Measurements from ENCODE around the gene SMC4. TPM values are rescaled to one million over a fixed set of nuclear protein-coding genes. Genes with fewer than 3 reads are reported as not detected.

The SMC4 gene
- total RNA-seq, 1 donor from 2014 or later: 34.1 TPM

- H3K4me3 ChIP-seq (ENCODE audit: insufficient read depth, low read depth, low read length): peak overlapping the region; percentile 97
- H3K9ac ChIP-seq (ENCODE audit: low read length): peak overlapping the region; percentile 96
- H3K27me3 ChIP-seq (ENCODE audit: insufficient read depth, low read length): no peaks in the 10 kb centered on the region
- TF ChIP-seq, protein P1, sequence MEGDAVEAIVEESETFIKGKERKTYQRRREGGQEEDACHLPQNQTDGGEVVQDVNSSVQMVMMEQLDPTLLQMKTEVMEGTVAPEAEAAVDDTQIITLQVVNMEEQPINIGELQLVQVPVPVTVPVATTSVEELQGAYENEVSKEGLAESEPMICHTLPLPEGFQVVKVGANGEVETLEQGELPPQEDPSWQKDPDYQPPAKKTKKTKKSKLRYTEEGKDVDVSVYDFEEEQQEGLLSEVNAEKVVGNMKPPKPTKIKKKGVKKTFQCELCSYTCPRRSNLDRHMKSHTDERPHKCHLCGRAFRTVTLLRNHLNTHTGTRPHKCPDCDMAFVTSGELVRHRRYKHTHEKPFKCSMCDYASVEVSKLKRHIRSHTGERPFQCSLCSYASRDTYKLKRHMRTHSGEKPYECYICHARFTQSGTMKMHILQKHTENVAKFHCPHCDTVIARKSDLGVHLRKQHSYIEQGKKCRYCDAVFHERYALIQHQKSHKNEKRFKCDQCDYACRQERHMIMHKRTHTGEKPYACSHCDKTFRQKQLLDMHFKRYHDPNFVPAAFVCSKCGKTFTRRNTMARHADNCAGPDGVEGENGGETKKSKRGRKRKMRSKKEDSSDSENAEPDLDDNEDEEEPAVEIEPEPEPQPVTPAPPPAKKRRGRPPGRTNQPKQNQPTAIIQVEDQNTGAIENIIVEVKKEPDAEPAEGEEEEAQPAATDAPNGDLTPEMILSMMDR (IDR thresholded peaks at IDR 0.05; ENCODE audit: insufficient read depth, low read depth, low read length): no peak
- no peak for TF ChIP-seq EZH2 (IDR thresholded peaks at IDR 0.05; ENCODE audit: insufficient read depth, low read length)
- Mint-ChIP-seq H3K36me3 (ENCODE audit: low read depth, unreplicated experiment) (peaks cover 1% of the 10 kb centered on the region), H3K4me3 (ENCODE audit: unreplicated experiment) (peak overlapping the region; percentile 97), H3K27me3 (ENCODE audit: low read depth, unreplicated experiment) (no peaks in the 10 kb centered on the region), H3K9me3 (ENCODE audit: unreplicated experiment) (no peaks in the 10 kb centered on the region), H3K27ac (ENCODE audit: unreplicated experiment) (peak overlapping the region; percentile 98), H3K4me1 (ENCODE audit: low read depth, unreplicated experiment) (peaks cover 10% of the 10 kb centered on the region)
- peak overlapping the region; percentile 94 for H3K4me2 ChIP-seq (ENCODE audit: low read length)
- peak overlapping the region; percentile 92 for H3K27ac ChIP-seq (ENCODE audit: low read depth, low read length)
- FAIRE-seq (no peak), DNase-seq (ENCODE audit: low read depth) (peak; percentile 78)
- peaks cover 14% of the 10 kb centered on the region for H4K20me1 ChIP-seq (ENCODE audit: insufficient read depth, low read length)
- no peak overlapping the region for H2AFZ ChIP-seq (ENCODE audit: low read depth, low read length)
- peaks cover 8% of the 10 kb centered on the region for H3K4me1 ChIP-seq (ENCODE audit: insufficient read depth, low read length)
- H3K36me3 ChIP-seq (ENCODE audit: insufficient read depth, low read length): peaks cover 3% of the 10 kb centered on the region
- no peaks in the 10 kb centered on the region for H3K9me3 ChIP-seq (ENCODE audit: insufficient read depth, low read depth, low read length)
- peaks cover 96% of the 10 kb centered on the region for H3K79me2 ChIP-seq (ENCODE audit: insufficient read depth, low read length)
These were observed 2.0 kb downstream of the SMC4 start for GRCh38 chr3:160401291-160402095.

- FAIRE-seq (no peak), DNase-seq (ENCODE audit: low read depth) (no peak)
- Histone ChIP-seq H4K20me1 (ENCODE audit: insufficient read depth, low read length) (peaks cover 14% of the 10 kb centered on the region), H3K9me3 (ENCODE audit: insufficient read depth, low read depth, low read length) (no peaks in the 10 kb centered on the region), H3K4me3 (ENCODE audit: insufficient read depth, low read depth, low read length) (peak overlapping the region; percentile 97), H3K27ac (ENCODE audit: low read depth, low read length) (peak overlapping the region; percentile 92), H3K4me1 (ENCODE audit: insufficient read depth, low read length) (peaks cover 8% of the 10 kb centered on the region), H3K9ac (ENCODE audit: low read length) (peak overlapping the region; percentile 96), H2AFZ (ENCODE audit: low read depth, low read length) (no peak overlapping the region), H3K4me2 (ENCODE audit: low read length) (peak overlapping the region; percentile 94), H3K27me3 (ENCODE audit: insufficient read depth, low read length) (no peaks in the 10 kb centered on the region), H3K36me3 (ENCODE audit: insufficient read depth, low read length) (peaks cover 9% of the 10 kb centered on the region), H3K79me2 (ENCODE audit: insufficient read depth, low read length) (peaks cover 96% of the 10 kb centered on the region)
- Mint-ChIP-seq H3K36me3 (ENCODE audit: low read depth, unreplicated experiment) (peaks cover 1% of the 10 kb centered on the region), H3K9me3 (ENCODE audit: unreplicated experiment) (no peaks in the 10 kb centered on the region), H3K27ac (ENCODE audit: unreplicated experiment) (peak overlapping the region; percentile 64), H3K4me3 (ENCODE audit: unreplicated experiment) (peak overlapping the region; percentile 97), H3K27me3 (ENCODE audit: low read depth, unreplicated experiment) (no peaks in the 10 kb centered on the region), H3K4me1 (ENCODE audit: low read depth, unreplicated experiment) (peaks cover 10% of the 10 kb centered on the region)
- TF ChIP-seq, protein P1 (IDR thresholded peaks at IDR 0.05; ENCODE audit: insufficient read depth, low read depth, low read length): no peak
- no peak for TF ChIP-seq EZH2 (IDR thresholded peaks at IDR 0.05; ENCODE audit: insufficient read depth, low read length)
These were observed 3.0 kb downstream of the SMC4 start for GRCh38 chr3:160402221-160403027.
